Right lobe of liver (tissue), 6 donors: ENCODE results near the gene TBC1D10A. TPM values are rescaled to one million over a fixed set of nuclear protein-coding genes. Genes with fewer than 3 reads are reported as not detected.

Source experiments
- ATAC-seq, 4 donors: fragments of 200-7000 bp; cut with Tn5 transposase; one replicate each; pipeline ENCODE4 v1.9.1; 2020; ENCODE audit warnings: mild to moderate bottlenecking in 4 of 4, moderate library complexity in 4 of 4
- DNase-seq, 3 donors: peaks; one replicate each; pipeline ENCODE4 v3.0.0-alpha.2; 2020
- H3K27ac ChIP-seq, 3 donors: fragments of 200-600 bp; one replicate each; pipeline ENCODE4 v1.8.0; 2022
- H3K27me3 ChIP-seq, 2 donors: fragments of 200-600 bp; one replicate each; pipeline ENCODE4 v1.8.0; 2022
- H3K36me3 ChIP-seq, 4 donors: fragments of 200-600 bp; sonication (generic) in 1 of 4; one replicate each; pipeline versions ENCODE4 v1.5.1 to v1.8.0; 2017 to 2022; ENCODE audit warnings: control low read depth in 1 of 4
- H3K4me1 ChIP-seq, 4 donors: fragments of 200-600 bp; sonication (generic) in 1 of 4; one replicate each; pipeline versions ENCODE4 v1.5.1 to v1.8.0; 2017 to 2022; ENCODE audit warnings: control low read depth in 1 of 4
- H3K4me3 ChIP-seq, 3 donors: fragments of 200-600 bp; one replicate each; pipeline ENCODE4 v1.8.0; 2022
- H3K9me3 ChIP-seq, 4 donors: fragments of 200-600 bp; sonication (generic) in 1 of 4; one replicate each; pipeline versions ENCODE4 v1.5.1 to v1.8.0; 2017 to 2022; ENCODE audit warnings: control low read depth in 1 of 4
- POLR2A ChIP-seq: fragments of 450-650 bp; IDR thresholded peaks from one replicate; pipeline ENCODE4 v1.6.1; 2017; ENCODE audit warnings: antibody characterized with exemption, mild to moderate bottlenecking
- WGBS: methylation state at CpG from one replicate; pipeline ENCODE4 v1.1.6; 2018; ENCODE audit warnings: low coverage, low lambda C conversion rate; ENCODE audit not compliant: insufficient coverage; ENCODE audit errors: missing lambda C conversion rate; 5-methylcytosine and 5-hydroxymethylcytosine counted together
- intact Hi-C, 2 donors: fragments of 100-400 bp; cut with DNase I; formaldehyde crosslinking; loops; one replicate each; pipeline versions ENCODE4 v1.11.2 to v1.14.1; 2022
- total RNA-seq, 6 experiments: library from RNA; depleted of rRNA in 2 of 6; stranded (reverse); fragments of >200 nt in 2 of 6; fragmentation: NEBNext Ultra II Directional in 3 of 6; extraction: Animal tissue kit (Norgen Biotek cat#: 25700) in 3 of 6; gene quantifications; one replicate each; pipeline versions ENCODE4 v1.1.0 to v1.2.4, GENCODE V29; 2016 to 2023
- TF ChIP-seq, protein P1 (sequence below), 4 donors: fragments of 200-600 bp in 3 of 4; fragments of 450-650 bp in 1 of 4; IDR thresholded peaks; one replicate each; pipeline versions ENCODE4 v1.5.1 to v1.8.0; 2016 to 2022; ENCODE audit warnings: antibody characterized with exemption in 4 of 4, mild to moderate bottlenecking in 2 of 4
- donor health status: DM: no; HTN: yes; CAD: no.
- donor health status: DM: no; HTN: no; CAD: no.
- donor health status: DM: no; HTN: no; CAD: no.
- donor health status: DM: no; HTN: yes; CAD: no.
- donor health status: DM: no; HTN: yes; CAD: no.

The TBC1D10A gene
- total RNA-seq, 6 experiments from 2014 or later, result 6.6 to 12.6 (median 10.0) TPM

DNA sequence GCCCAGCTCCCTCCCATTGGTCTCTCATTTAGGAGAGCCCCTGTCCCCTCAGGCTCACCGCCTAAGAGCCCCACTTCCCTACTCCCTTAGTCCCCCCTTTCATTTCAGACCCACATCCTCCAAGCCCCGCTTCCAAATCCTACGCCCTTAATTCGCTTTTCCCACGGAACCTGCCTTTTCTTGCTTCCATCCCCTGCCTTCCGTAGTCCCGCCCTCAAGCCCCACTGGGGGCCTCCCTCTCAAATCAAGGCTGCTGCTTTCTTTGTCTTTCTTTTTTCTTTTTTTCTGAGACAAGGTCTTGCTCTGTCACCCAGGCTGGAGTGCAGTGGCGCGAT is 30.5 kb upstream of the TBC1D10A start:
- Histone ChIP-seq H3K27ac (no peak overlapping the region), H3K9me3 (no peaks in the 10 kb centered on the region), H3K4me1 (peaks cover 4 to 16% (median 8%) of the 10 kb centered on the region in 4 donors), H3K36me3 (peaks cover 0 to 9% (median 7%) of the 10 kb centered on the region in 4 donors), H3K4me3 (peak overlapping the region; percentile 78 to 94 (median 84)), H3K27me3 (no peaks in the 10 kb centered on the region)
- ATAC-seq (no peak), DNase-seq (no peak)
- 3% methylated on average over 9 of the region's 9 CpGs for WGBS
- intact Hi-C loops, result no loop called here
- no peak for TF ChIP-seq POLR2A
- TF ChIP-seq, protein P1, sequence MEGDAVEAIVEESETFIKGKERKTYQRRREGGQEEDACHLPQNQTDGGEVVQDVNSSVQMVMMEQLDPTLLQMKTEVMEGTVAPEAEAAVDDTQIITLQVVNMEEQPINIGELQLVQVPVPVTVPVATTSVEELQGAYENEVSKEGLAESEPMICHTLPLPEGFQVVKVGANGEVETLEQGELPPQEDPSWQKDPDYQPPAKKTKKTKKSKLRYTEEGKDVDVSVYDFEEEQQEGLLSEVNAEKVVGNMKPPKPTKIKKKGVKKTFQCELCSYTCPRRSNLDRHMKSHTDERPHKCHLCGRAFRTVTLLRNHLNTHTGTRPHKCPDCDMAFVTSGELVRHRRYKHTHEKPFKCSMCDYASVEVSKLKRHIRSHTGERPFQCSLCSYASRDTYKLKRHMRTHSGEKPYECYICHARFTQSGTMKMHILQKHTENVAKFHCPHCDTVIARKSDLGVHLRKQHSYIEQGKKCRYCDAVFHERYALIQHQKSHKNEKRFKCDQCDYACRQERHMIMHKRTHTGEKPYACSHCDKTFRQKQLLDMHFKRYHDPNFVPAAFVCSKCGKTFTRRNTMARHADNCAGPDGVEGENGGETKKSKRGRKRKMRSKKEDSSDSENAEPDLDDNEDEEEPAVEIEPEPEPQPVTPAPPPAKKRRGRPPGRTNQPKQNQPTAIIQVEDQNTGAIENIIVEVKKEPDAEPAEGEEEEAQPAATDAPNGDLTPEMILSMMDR (IDR thresholded peaks at IDR 0.05), result no peak

DNA sequence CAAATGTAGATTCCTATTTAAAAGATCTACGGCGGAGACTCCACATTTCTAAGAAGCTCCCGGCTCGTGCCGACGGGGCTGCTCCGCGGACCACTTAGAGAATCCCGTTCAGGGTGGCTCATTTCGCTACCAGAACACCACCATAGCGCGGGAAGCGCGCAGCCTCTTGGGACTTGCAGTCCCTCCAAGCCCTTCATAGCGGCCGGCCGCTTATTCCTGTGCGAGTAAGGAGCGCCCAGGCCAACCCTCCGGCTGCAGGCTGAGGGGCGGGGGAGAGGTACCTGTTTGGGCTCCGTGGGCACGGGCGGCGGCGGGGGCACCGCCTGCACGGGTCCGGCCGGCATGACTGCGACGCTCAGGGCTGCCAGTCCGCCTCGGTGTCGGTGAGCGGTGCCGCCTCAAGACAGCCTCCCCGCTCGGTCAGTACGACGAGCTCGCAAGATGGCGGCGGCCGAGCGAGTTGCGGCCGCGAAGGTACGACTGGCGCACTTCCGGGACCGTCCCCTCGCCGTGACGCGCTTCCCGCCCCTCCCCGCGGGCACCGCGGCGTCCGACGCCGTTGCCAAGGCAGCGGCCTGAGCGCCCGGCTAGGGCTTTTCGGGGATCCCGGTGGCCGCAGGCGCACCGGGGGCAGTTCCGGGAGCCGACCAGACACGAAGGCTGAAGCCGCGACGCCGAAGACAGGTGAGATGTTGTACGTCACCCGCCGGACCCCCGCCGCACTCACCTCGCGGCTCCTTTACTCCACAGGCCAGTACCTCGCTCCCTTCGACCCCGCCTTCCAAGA is 29.9 kb upstream of the TBC1D10A start, which contains the start of the genes CCDC157 and SF3A1:
Gene CCDC157, plus strand, starts transcription at position 559 of the 787 bp plus-strand sequence. CDS start 8,994 bp downstream, outside the sequence.
Gene SF3A1, minus strand, starts transcription at position 446 of the 787 bp plus-strand sequence. Its CDS starts 102 bp downstream, at position 344.
- DNase-seq, result peak; percentile 91 to 94 (median 92)
- Histone ChIP-seq H3K4me1 (peaks cover 4 to 16% (median 8%) of the 10 kb centered on the region in 4 donors), H3K9me3 (no peaks in the 10 kb centered on the region), H3K36me3 (peaks cover 0 to 14% (median 11%) of the 10 kb centered on the region in 4 donors), H3K27me3 (no peaks in the 10 kb centered on the region), H3K4me3 (peak within 1 kb of the TSS; percentile 78 to 94 (median 84)), H3K27ac (peak within 1 kb of the TSS; percentile 94 to 97 (median 95))
- WGBS, result 1% methylated on average over 12 of the region's 91 CpGs
- intact Hi-C loops, result no loop called here
- TF ChIP-seq POLR2A, result peak; percentile 95
- TF ChIP-seq, protein P1 (IDR thresholded peaks at IDR 0.05), result peak in 1 of 4 donors; percentile 27
- peak; percentile 96 to 99 (median 98) for ATAC-seq

DNA sequence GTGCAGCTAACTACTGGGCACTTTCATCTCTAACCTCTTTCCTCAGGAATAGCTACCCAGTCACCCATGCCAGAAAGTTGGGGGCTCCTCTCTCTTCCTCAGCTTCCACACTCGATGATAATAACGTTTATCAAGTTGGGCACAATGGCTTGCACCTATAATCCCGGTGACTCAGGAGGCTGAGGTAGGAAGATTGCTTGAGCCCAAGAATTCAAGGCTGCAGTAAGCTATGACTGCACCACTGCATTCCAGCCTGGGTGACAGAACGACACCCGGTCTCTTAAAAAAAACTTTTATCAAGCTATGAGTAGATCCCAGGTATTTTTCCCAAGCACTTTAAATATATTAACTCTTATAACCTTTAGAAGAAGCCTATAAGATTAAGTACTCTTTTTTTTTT is 27.9 kb upstream of the TBC1D10A start:
- no peaks in the 10 kb centered on the region for H3K9me3 ChIP-seq
- no peak overlapping the region for H3K4me3 ChIP-seq
- TF ChIP-seq, protein P1 (IDR thresholded peaks at IDR 0.05), result no peak
- no peak for TF ChIP-seq POLR2A
- 47% methylated on average over 5 of the region's 5 CpGs for WGBS
- intact Hi-C loops, result no loop called here
- ATAC-seq (no peak), DNase-seq (no peak)
- H3K27ac ChIP-seq, result no peak overlapping the region
- H3K27me3 ChIP-seq, result no peaks in the 10 kb centered on the region
- H3K4me1 ChIP-seq, result peaks cover 4 to 16% (median 8%) of the 10 kb centered on the region in 4 donors
- peaks cover 0 to 34% (median 24%) of the 10 kb centered on the region in 4 donors for H3K36me3 ChIP-seq

DNA sequence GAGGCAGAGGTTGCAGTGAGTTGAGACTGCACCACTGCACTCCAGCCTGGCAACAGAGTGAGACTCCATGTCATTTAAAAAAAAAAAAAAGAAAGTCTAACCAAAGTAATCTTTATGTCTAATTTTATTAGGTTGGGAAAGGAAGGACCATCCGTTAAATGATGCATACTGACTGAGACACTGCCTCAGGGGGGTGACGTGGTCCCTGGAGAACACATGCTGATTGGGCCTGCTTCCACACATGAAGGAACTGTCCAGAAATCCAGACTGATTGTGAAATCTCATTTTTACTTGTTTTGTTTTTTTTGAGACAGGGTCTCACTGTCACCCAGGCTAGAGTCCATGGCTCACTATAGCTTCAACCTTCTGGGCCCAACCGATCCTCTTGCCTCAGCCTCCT is 24.5 kb upstream of the TBC1D10A start:
- 87% methylated on average over 3 of the region's 3 CpGs for WGBS
- H3K4me3 ChIP-seq, result no peak overlapping the region
- H3K9me3 ChIP-seq, result no peaks in the 10 kb centered on the region
- H3K27me3 ChIP-seq, result no peaks in the 10 kb centered on the region
- intact Hi-C loops, result no loop called here
- ATAC-seq (no peak), DNase-seq (no peak)
- peaks cover 0 to 65% (median 34%) of the 10 kb centered on the region in 4 donors for H3K36me3 ChIP-seq
- H3K27ac ChIP-seq, result no peak overlapping the region
- TF ChIP-seq, protein P1 (IDR thresholded peaks at IDR 0.05), result no peak
- no peak for TF ChIP-seq POLR2A
- peaks cover 4 to 16% (median 8%) of the 10 kb centered on the region in 4 donors for H3K4me1 ChIP-seq
